Subcutaneous adipose tissue (tissue), 4 donors: ENCODE results near the gene CIITA. TPM values are rescaled to one million over a fixed set of nuclear protein-coding genes. Genes with fewer than 3 reads are reported as not detected.

Experiments used
- total RNA-seq, 4 donors: library from RNA; depleted of rRNA; stranded (reverse); fragments of >200 nt; gene quantifications; one replicate each; pipeline ENCODE4 v1.1.0, GENCODE V29; 2016
- TF ChIP-seq, protein P1 (sequence below): fragments of 450-650 bp; IDR thresholded peaks from one replicate; pipeline ENCODE4 v1.5.1; 2016; ENCODE audit warnings: low read depth, mild to moderate bottlenecking, control low read depth, antibody characterized with exemption, moderate library complexity

The CIITA gene
- total RNA-seq, 4 donors from 2014 or later = 2.8 to 65.0 (median 13.5) TPM

GRCh38 chr16:10932959-10933710 is 56.1 kb downstream of the CIITA start:
- TF ChIP-seq, protein P1, sequence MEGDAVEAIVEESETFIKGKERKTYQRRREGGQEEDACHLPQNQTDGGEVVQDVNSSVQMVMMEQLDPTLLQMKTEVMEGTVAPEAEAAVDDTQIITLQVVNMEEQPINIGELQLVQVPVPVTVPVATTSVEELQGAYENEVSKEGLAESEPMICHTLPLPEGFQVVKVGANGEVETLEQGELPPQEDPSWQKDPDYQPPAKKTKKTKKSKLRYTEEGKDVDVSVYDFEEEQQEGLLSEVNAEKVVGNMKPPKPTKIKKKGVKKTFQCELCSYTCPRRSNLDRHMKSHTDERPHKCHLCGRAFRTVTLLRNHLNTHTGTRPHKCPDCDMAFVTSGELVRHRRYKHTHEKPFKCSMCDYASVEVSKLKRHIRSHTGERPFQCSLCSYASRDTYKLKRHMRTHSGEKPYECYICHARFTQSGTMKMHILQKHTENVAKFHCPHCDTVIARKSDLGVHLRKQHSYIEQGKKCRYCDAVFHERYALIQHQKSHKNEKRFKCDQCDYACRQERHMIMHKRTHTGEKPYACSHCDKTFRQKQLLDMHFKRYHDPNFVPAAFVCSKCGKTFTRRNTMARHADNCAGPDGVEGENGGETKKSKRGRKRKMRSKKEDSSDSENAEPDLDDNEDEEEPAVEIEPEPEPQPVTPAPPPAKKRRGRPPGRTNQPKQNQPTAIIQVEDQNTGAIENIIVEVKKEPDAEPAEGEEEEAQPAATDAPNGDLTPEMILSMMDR = no peak

GRCh38 chr16:10933865-10934264 is 56.9 kb downstream of the CIITA start:
- TF ChIP-seq, protein P1 = no peak

DNA sequence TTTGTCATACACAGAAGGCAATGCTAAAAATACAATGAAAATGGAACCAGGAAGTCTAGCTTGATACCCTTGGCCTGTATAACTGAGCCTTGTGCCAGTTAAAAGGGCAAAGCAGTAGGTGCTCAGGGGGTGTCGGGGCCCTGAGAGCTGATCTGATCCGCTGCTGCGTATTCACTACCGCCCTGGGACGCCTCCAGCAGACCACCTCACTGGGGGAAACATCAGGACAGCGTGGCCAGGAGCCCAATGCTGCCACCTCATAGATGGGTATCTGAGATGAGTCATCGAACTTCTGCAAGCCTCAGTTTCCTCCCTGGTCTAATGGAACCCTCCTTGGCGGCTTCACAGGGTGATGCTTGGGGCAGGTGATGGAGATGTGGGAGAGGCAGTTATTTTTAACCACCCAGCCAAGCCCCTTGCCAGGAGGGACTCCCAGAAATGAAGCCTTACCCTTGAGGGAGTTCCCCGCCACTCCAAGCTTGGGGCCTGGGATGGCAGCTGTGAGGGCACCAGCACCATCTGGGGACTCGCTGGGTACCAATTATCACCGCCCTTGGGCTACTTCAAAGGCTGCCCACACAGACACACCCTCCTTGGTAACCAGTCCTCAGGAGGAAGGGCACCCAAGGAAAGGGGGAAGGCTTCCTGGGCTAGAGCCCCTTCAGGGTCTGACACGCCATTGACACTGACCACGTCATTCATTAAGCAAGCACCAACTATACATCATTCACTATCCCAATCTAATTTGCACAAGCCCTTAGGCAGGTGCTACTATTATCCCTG is 57.5 kb downstream of the CIITA start:
- TF ChIP-seq, protein P1 = no peak

- TF ChIP-seq, protein P1 = no peak
Measured at GRCh38 chr16:10935226-10935915, 58.4 kb downstream of the CIITA start.

GRCh38 chr16:10936272-10936984 is 59.4 kb downstream of the CIITA start:
- TF ChIP-seq, protein P1 = no peak

DNA sequence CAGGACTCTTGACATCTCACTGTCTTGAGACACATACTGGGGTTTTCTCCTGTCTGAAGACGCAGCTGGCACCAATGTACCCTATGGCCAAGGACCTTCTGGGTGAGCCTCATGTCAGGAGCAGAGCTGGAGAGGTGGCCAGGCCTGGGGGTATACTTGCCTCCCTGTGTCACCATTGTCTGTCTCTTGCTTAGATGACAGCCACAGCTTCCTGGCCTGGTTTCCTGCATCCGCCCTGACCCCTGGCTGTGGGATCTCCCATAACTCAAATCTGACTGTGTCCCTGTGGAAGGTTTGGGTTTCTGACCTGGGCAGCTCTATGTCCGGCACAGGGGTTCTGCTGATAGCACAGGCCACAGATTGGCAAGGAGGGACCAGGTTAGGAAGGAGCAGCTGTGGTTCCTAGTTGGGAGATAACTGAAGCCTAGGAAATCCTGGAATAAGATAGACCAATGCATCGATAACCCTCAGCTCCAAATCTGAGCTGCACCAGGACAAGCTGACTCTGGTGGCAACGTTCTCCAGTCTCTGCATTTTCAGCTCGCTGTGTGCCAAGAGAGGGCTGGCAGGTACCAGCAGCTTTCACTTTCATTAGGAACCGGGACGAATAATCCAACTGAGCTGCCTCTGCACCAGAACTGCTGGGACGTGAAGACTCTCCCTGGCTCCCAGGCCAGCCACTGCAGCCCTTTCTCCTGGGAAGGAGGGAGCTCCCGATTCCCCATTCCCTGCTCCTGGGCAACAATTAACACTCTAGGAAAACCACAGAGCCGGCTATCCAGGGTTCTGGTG is 60.3 kb downstream of the CIITA start:
- TF ChIP-seq, protein P1 = no peak
